K562 (cell line): Measurements from ENCODE around the gene CRIP1. TPM values are rescaled to one million over a fixed set of nuclear protein-coding genes. Genes with fewer than 3 reads are reported as not detected.

ENCODE experiments used
- CC2D1A ChIP-seq: fragments of 450-650 bp; IDR thresholded peaks from 2 replicates; pipeline ENCODE4 v1.6.1; 2017; ENCODE audit warnings: mild to moderate bottlenecking
- CCAR2 ChIP-seq: fragments of 200-400 bp; formaldehyde crosslinking; IDR thresholded peaks from 2 replicates; pipeline ENCODE4 v1.6.1; 2017; ENCODE audit warnings: mild to moderate bottlenecking, low read depth, low read length
- DPF2 ChIP-seq: fragments of 450-650 bp; IDR thresholded peaks from 2 replicates; pipeline ENCODE4 v1.6.1; 2016
- FOXA1 ChIP-seq: fragments of 450-650 bp; IDR thresholded peaks from 2 replicates; pipeline ENCODE4 v1.6.1; 2016; ENCODE audit warnings: mild to moderate bottlenecking, borderline replicate concordance
- L3MBTL2 ChIP-seq: fragments of 450-650 bp; IDR thresholded peaks from 2 replicates; pipeline ENCODE4 v1.6.1; 2016; ENCODE audit warnings: mild to moderate bottlenecking, moderate library complexity
- RAD21 ChIP-seq, 2 experiments: fragments of 250-450 bp in 1 of 2; fragments of 450-650 bp in 1 of 2; sonication (Bioruptor Pico) in 1 of 2; formaldehyde crosslinking in 1 of 2; IDR thresholded peaks in 1 of 2; conservative IDR thresholded peaks in 1 of 2; 2 replicates each; pipeline versions ENCODE4 v1.4.0 to v1.8.0; 2020 to 2022; ENCODE audit warnings: mild to moderate bottlenecking in 2 of 2, moderate library complexity in 1 of 2
- ZBTB40 ChIP-seq, 2 experiments: fragments of 450-650 bp in 1 of 2; sonication (generic) in 1 of 2; formaldehyde crosslinking in 1 of 2; IDR thresholded peaks; 2 replicates each; pipeline versions ENCODE4 v1.7.1 to v1.9.0; 2016 to 2022; ENCODE audit warnings: inconsistent platforms in 1 of 2, mild to moderate bottlenecking in 1 of 2, missing genetic modification reagents in 1 of 2
- polyA plus RNA-seq, 8 experiments: library from polyadenylated mRNA; depleted of rRNA in 4 of 8; stranded (reverse) in 5 of 8; unstranded in 3 of 8; fragments of >200 nt; fragmentation: Nextera tagmentation in 2 of 8; fragmentation: Illumina TruSeq in 1 of 8; extraction: Ambion mirVana in 2 of 8; extraction: Trizol in 1 of 8; gene quantifications; 2 replicates each; pipeline versions ENCODE4 v1.2.1 to v1.2.3, GENCODE V29; 2011 to 2014; ENCODE audit warnings: inconsistent platforms in 1 of 8, missing spikeins in 1 of 8
- total RNA-seq, 7 experiments: library from RNA; depleted of rRNA in 6 of 7; stranded (reverse); fragments of >200 nt in 6 of 7; fragmentation: Illumina TruSeq in 2 of 7; extraction: Trizol in 2 of 7; gene quantifications; 2 replicates each; pipeline versions ENCODE4 v1.2.1 to v1.2.3, GENCODE V29; 2011 to 2021; ENCODE audit warnings: low replicate concordance in 1 of 7

Gene CRIP1
- total and polyA plus RNA-seq, 9 of the 15 experiments (the other 6 are each of a cell fraction or from before 2014, with no cell fraction given) = 0.11 to 0.58 (median 0.14) TPM; not detected in 6

- no peak for TF ChIP-seq FOXA1
- TF ChIP-seq RAD21 (CRISPR knock-in tag; conservative IDR thresholded peaks at IDR 0.05 in 1 of 2, IDR thresholded peaks at IDR 0.05 in 1 of 2) = peak; percentile 69 to 80
- no peak for TF ChIP-seq DPF2
- no peak for TF ChIP-seq CC2D1A
- peak; percentile 75 for TF ChIP-seq L3MBTL2
- peak; percentile 69 for TF ChIP-seq ZBTB40 (IDR thresholded peaks at IDR 0.05)
- no peak for TF ChIP-seq ZBTB40 (CRISPR knock-in tag; IDR thresholded peaks at IDR 0.05)
- no peak for TF ChIP-seq CCAR2
These were observed 41.3 kb downstream of the CRIP1 start (continued) for GRCh38 chr14:105527826-105528585.
